ENCODE measurements around the gene TGM4. TPM values are rescaled to one million over a fixed set of nuclear protein-coding genes. Genes with fewer than 3 reads are reported as not detected.

TGM4 gene
- total and polyA plus RNA-seq, 2 experiments from 2014 or later, result not detected

DNA sequence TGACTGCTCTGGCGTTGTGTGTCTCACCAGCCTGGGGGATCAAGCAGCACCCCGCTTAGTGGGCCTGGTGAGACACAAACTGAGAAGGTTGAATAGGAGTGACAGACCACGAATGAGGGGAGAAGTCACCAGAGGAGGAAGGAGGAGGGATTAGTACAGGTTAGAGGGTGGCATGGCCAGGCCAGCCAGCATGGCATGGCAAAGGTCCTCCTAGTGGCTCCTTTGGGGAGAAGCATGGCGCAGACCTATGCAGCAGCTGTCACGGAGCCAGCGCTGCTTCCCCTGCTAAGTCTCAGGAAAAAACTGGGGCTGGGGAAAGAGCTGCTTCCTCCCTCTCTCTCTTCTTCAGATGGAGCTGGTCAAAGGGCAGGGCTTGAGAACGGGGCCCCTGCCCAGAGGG is 53.0 kb downstream of the TGM4 start (continued):
- TF ChIP-seq, protein P1, sequence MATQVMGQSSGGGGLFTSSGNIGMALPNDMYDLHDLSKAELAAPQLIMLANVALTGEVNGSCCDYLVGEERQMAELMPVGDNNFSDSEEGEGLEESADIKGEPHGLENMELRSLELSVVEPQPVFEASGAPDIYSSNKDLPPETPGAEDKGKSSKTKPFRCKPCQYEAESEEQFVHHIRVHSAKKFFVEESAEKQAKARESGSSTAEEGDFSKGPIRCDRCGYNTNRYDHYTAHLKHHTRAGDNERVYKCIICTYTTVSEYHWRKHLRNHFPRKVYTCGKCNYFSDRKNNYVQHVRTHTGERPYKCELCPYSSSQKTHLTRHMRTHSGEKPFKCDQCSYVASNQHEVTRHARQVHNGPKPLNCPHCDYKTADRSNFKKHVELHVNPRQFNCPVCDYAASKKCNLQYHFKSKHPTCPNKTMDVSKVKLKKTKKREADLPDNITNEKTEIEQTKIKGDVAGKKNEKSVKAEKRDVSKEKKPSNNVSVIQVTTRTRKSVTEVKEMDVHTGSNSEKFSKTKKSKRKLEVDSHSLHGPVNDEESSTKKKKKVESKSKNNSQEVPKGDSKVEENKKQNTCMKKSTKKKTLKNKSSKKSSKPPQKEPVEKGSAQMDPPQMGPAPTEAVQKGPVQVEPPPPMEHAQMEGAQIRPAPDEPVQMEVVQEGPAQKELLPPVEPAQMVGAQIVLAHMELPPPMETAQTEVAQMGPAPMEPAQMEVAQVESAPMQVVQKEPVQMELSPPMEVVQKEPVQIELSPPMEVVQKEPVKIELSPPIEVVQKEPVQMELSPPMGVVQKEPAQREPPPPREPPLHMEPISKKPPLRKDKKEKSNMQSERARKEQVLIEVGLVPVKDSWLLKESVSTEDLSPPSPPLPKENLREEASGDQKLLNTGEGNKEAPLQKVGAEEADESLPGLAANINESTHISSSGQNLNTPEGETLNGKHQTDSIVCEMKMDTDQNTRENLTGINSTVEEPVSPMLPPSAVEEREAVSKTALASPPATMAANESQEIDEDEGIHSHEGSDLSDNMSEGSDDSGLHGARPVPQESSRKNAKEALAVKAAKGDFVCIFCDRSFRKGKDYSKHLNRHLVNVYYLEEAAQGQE (IDR thresholded peaks at IDR 0.05; ENCODE audit: unreplicated experiment), result no peak
- TF ChIP-seq ZNF331 (CRISPR knock-in tag; IDR thresholded peaks at IDR 0.05; ENCODE audit: low read depth), result no peak

DNA sequence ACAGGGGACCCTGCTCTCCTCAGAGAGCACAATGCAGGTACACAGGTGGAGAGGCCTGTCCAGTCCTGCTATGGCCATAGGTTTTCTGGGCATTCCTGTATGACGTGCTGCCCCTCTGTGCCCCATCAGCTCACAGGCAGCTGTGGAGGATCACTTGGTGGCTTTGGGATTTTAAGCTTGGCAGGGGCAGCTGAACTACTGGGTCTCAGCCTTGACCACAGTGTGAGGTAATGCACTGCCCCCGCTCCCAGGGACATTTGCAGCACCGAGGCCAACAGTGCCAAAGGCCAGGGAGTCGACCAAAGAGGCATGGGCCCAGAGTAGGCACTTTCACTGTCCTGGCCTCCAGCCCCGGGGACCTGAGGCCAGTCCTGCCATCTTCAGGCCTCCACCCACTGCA is 55.4 kb downstream of the TGM4 start:
- Mint-ChIP-seq H3K36me3 (ENCODE audit: low read depth) (peaks cover 48% of the 10 kb centered on the region), H3K9me3 (no peaks in the 10 kb centered on the region), H3K4me1 (peaks cover 15% of the 10 kb centered on the region), H3K27ac (no peak overlapping the region), H3K27me3 (ENCODE audit: insufficient read depth, low read depth, poor library complexity) (peaks cover 8% of the 10 kb centered on the region), H3K4me3 (no peak overlapping the region)
- Histone ChIP-seq H3K4me2 (no peak overlapping the region), H3K4me1 (ENCODE audit: insufficient read depth) (no peaks in the 10 kb centered on the region), H3F3A (replicated peaks; ENCODE audit: low read depth) (no peaks in the 10 kb centered on the region), H3K9me2 (ENCODE audit: insufficient read depth) (no peaks in the 10 kb centered on the region), H3K79me2 (replicated peaks; ENCODE audit: insufficient read depth) (no peaks in the 10 kb centered on the region), H3K36me3 (ENCODE audit: insufficient read depth) (peaks cover 11% of the 10 kb centered on the region; the same call in 1 of the 2 replicates), H3K4me3 (no peak overlapping the region), H3K27me3 (ENCODE audit: insufficient read depth) (no peaks in the 10 kb centered on the region), H2AFZ (no peak overlapping the region), H4K20me1 (replicated peaks; ENCODE audit: insufficient read depth) (no peaks in the 10 kb centered on the region), H3K27ac (ENCODE audit: low read depth) (no peak overlapping the region)
- ATAC-seq, result no peak
- TF ChIP-seq, protein P1 (IDR thresholded peaks at IDR 0.05; ENCODE audit: unreplicated experiment), result no peak
- no peak for DNase-seq (ENCODE audit: low spot score)

DNA sequence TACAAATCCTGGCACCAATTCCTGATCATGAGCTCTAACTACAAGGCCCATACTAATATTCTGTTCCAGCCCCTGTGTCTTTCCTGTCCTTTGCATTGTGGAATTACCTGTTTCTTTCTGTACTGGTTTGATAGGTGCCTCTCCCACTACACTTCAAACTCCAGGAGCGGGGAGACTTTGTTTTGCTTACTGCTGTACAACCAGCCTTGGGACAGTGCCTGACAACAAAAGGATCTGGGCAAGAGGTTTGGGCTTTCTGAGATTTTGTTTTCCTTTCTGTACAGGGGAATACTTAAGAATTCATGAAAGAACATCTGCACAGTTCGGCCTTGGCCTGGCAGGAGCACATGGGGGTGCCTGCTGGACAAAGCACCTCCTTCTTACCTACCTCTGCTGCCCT is 56.5 kb downstream of the TGM4 start:
- no peak overlapping the region for H3K27ac Mint-ChIP-seq
- TF ChIP-seq EZH2 (IDR thresholded peaks at IDR 0.05; ENCODE audit: low read depth, unreplicated experiment) (no peak), POLR2AphosphoS5 (IDR thresholded peaks at IDR 0.05; ENCODE audit: low read depth) (no peak), STAT1 (IDR thresholded peaks at IDR 0.05; ENCODE audit: unreplicated experiment) (no peak), JUNB (IDR thresholded peaks at IDR 0.05; ENCODE audit: unreplicated experiment) (no peak)
- TF ChIP-seq, protein P2, sequence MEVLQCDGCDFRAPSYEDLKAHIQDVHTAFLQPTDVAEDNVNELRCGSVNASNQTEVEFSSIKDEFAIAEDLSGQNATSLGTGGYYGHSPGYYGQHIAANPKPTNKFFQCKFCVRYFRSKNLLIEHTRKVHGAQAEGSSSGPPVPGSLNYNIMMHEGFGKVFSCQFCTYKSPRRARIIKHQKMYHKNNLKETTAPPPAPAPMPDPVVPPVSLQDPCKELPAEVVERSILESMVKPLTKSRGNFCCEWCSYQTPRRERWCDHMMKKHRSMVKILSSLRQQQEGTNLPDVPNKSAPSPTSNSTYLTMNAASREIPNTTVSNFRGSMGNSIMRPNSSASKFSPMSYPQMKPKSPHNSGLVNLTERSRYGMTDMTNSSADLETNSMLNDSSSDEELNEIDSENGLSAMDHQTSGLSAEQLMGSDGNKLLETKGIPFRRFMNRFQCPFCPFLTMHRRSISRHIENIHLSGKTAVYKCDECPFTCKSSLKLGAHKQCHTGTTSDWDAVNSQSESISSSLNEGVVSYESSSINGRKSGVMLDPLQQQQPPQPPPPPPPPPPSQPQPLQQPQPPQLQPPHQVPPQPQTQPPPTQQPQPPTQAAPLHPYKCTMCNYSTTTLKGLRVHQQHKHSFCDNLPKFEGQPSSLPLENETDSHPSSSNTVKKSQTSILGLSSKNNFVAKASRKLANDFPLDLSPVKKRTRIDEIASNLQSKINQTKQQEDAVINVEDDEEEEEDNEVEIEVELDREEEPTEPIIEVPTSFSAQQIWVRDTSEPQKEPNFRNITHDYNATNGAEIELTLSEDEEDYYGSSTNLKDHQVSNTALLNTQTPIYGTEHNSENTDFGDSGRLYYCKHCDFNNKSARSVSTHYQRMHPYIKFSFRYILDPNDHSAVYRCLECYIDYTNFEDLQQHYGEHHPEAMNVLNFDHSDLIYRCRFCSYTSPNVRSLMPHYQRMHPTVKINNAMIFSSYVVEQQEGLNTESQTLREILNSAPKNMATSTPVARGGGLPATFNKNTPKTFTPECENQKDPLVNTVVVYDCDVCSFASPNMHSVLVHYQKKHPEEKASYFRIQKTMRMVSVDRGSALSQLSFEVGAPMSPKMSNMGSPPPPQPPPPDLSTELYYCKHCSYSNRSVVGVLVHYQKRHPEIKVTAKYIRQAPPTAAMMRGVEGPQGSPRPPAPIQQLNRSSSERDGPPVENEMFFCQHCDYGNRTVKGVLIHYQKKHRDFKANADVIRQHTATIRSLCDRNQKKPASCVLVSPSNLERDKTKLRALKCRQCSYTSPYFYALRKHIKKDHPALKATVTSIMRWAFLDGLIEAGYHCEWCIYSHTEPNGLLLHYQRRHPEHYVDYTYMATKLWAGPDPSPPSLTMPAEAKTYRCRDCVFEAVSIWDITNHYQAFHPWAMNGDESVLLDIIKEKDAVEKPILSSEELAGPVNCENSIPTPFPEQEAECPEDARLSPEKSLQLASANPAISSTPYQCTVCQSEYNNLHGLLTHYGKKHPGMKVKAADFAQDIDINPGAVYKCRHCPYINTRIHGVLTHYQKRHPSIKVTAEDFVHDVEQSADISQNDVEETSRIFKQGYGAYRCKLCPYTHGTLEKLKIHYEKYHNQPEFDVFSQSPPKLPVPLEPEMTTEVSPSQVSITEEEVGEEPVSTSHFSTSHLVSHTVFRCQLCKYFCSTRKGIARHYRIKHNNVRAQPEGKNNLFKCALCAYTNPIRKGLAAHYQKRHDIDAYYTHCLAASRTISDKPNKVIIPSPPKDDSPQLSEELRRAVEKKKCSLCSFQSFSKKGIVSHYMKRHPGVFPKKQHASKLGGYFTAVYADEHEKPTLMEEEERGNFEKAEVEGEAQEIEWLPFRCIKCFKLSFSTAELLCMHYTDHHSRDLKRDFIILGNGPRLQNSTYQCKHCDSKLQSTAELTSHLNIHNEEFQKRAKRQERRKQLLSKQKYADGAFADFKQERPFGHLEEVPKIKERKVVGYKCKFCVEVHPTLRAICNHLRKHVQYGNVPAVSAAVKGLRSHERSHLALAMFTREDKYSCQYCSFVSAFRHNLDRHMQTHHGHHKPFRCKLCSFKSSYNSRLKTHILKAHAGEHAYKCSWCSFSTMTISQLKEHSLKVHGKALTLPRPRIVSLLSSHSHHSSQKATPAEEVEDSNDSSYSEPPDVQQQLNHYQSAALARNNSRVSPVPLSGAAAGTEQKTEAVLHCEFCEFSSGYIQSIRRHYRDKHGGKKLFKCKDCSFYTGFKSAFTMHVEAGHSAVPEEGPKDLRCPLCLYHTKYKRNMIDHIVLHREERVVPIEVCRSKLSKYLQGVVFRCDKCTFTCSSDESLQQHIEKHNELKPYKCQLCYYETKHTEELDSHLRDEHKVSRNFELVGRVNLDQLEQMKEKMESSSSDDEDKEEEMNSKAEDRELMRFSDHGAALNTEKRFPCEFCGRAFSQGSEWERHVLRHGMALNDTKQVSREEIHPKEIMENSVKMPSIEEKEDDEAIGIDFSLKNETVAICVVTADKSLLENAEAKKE (CRISPR knock-in tag; IDR thresholded peaks at IDR 0.05), result no peak

More for the DNA sequence above, 56.5 kb downstream of the TGM4 start:
- Mint-ChIP-seq H3K4me3 (no peak overlapping the region), H3K9me3 (no peaks in the 10 kb centered on the region), H3K27me3 (ENCODE audit: insufficient read depth, low read depth, poor library complexity) (peaks cover 8% of the 10 kb centered on the region), H3K4me1 (peaks cover 15% of the 10 kb centered on the region), H3K36me3 (ENCODE audit: low read depth) (peaks cover 48% of the 10 kb centered on the region)
- H2AFZ ChIP-seq, result no peak overlapping the region
- peaks cover 11% of the 10 kb centered on the region; the same call in 1 of the 2 replicates for H3K36me3 ChIP-seq (ENCODE audit: insufficient read depth)
- no peak overlapping the region for H3K4me2 ChIP-seq
- H3K4me1 ChIP-seq (ENCODE audit: insufficient read depth), result no peaks in the 10 kb centered on the region
- H3K79me2 ChIP-seq (replicated peaks; ENCODE audit: insufficient read depth), result no peaks in the 10 kb centered on the region; the same call in 1 of the 2 replicates
- H3F3A ChIP-seq (replicated peaks; ENCODE audit: low read depth), result no peaks in the 10 kb centered on the region
- DNase-seq (ENCODE audit: low spot score), result no peak
- H4K20me1 ChIP-seq (replicated peaks; ENCODE audit: insufficient read depth), result 0 out of 2 replicates have a peak, but pooled peaks cover 2% of the 10 kb centered on the region
- ATAC-seq, result no peak
- no peak overlapping the region for H3K4me3 ChIP-seq
- no peak overlapping the region for H3K27ac ChIP-seq (ENCODE audit: low read depth)
- H3K27me3 ChIP-seq (ENCODE audit: insufficient read depth), result no peaks in the 10 kb centered on the region
- no peaks in the 10 kb centered on the region for H3K9me2 ChIP-seq (ENCODE audit: insufficient read depth)
